Stimulated activated CD8-positive, alpha-beta memory T cell treated with anti-CD3 and anti-CD28 coated beads, Interleukin-4, amount 100 ng/mL, for 24 hours (primary cell): ENCODE results near the gene ARHGAP8.
"Not testable (repeated sequence)": the region's sequence is repeated elsewhere in the genome, so short reads cannot be mapped to it uniquely, and the experiment has no call there.

Source experiments
- DNase-seq: peaks from one replicate; pipeline ENCODE4 v3.0.0-alpha.2; 2020; ENCODE audit warnings: low read depth

The ARHGAP8 gene

DNA sequence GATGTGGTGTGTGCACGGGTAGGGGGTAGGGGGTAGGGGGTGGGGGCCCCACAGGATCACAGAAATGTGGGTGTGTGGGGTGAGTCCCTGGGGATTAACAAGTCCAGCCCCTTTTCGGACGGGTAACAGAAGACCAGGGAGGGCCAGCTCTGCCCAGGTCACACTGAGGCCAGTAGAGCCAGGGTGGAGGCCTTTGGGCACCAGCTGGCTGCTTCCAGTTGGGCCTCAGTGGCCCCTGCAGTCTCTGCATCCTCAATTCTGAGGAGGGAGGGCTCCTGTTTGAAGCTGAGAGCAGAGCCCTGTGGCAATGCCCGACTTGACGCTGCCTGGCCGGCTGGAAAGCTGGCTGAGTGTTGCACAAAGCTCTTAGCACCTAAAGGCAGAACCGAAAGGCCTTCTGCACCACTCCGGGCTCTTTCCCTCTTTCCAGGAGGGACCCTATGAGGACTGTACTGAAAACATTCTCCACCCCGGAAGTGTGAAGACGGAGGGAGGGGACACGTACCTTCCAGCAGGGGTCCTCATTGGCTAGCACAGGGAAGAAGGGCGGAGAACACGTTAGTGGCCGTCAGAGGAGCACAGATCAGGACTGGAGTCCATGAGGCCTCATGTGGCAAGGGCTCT is 137.0 kb downstream of the ARHGAP8 start:
- no peak for DNase-seq

DNA sequence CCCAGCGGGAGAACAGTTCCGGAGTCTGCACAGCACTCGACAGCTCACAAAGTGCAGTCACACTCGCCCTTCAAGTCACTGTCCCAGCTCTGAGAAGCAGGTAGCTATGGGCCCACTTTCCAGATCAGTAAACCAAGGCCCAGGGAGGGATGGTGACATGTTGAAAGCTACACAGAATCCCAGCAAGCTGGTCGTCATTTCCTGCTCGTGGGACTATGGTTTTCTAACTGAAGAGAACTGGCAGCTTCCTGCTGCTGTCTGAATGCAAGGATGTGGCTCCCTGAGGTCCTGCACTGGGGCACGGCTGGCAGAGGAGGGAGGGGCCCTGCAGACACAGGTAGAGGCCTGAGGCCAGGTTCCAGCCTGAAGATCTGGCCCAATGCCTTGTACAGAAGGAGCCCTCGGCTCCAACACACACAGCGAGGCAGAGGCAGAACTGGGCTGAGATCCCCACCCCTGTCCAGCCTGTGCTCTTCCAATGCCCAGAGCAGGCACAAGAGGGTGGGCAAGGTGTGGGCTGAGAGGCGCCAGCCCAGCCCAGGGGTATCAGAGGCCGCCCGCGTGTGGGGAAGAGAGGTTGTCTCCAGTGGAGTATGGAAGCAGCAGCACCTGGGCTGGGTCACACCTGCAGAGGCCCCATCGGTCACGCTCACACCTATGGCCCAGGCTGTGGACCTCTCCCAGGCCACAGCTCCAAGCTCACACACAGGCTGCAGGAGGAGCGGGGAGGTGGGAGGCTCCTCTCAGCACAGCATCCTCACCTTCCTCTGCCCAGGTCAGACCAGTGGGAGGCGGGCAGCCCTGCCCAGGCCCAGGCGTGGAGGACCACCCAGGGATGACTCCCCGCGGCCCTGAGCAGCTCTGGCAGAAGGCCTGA is 138.3 kb downstream of the ARHGAP8 start:
- DNase-seq, result no peak

GRCh38 chr22:44891293-44891747 is 138.9 kb downstream of the ARHGAP8 start:
- DNase-seq, result no peak

- no peak for DNase-seq
These were observed 139.4 kb downstream of the ARHGAP8 start for GRCh38 chr22:44891791-44892190.

DNA sequence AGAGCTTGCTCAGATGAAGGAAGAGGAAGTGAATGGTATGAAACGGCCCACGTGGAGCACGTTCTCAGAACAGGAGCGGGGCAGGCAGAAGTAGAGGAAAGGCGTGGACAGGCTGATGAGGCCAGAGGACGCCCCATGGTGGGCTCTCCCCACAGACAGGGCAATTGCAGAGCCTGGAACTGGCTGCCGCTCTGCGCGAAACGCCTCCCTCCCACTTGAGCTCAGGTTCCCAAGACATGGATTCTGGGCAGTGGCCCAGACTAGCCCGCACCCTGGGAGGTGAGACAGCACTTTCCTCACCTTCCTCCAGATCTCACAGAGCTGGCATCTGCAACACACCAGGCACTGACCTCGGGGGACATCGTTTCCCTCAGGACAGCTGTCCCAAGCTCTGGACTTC is 139.9 kb downstream of the ARHGAP8 start:
- no peak for DNase-seq

- DNase-seq, result no peak
These were observed 140.7 kb downstream of the ARHGAP8 start for GRCh38 chr22:44892803-44893730.

GRCh38 chr22:44893731-44894080 is 141.3 kb downstream of the ARHGAP8 start:
- DNase-seq, result no peak

- no peak for DNase-seq
These were observed 141.9 kb downstream of the ARHGAP8 start for GRCh38 chr22:44894321-44894720.

GRCh38 chr22:44894782-44895181 is 142.4 kb downstream of the ARHGAP8 start:
- DNase-seq, result no peak

DNA sequence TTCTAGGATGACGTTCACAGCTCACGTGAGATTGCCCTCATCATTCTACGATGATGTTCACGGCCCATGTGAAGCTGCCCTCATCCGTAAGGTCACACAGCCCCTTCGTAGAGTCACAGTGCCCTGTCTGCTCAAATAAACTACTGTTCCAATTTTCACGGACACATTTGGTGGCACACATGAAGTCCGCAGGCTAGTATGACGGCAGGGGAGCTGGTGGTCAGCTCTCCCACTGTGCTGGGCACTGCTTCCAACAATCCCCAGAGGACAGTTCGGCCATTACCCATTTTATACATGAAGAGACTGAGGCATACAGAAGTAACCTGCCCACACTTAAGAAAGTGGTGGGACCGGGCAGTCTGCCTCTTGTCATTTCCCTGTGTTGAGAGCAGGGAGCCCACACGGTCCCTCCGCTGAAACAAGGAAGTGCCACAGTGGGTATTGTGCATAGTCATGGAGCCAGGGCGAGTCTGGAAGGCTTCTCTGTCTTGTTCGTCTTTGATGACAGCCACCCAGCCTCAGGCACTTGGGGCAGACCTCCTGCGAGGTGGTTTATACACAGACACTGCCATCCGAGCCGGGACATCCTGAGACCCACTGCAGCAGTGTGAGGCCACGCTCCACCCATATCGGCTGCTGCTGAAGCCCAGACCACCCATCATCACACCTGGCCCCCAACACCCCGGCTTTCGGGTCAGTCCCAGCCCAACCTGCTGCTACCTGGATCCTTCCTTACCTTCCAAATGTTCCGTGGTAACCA is 143.1 kb downstream of the ARHGAP8 start:
- DNase-seq, result no peak

GRCh38 chr22:44898236-44898635 is 145.9 kb downstream of the ARHGAP8 start:
- DNase-seq, result no peak

DNA sequence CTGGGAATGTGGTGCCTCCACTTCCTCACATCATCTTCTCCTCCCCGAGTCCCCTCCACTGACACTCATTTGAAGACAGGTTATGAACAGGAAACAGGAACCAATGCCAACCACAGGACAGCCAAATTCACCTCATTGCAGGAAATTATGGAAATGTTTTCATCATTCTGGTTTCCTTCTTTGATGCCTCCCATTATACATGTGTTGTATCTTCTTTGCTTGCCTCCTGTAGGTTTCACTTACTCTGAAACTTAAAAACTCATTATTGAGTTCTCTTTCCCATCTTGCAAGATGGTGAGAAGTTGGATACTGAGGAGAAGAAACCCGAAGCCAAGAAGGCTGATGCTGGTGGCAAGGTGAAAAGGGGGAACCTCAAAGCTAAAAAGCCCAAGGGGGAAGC is 148.9 kb downstream of the ARHGAP8 start:
- no peak for DNase-seq

DNA sequence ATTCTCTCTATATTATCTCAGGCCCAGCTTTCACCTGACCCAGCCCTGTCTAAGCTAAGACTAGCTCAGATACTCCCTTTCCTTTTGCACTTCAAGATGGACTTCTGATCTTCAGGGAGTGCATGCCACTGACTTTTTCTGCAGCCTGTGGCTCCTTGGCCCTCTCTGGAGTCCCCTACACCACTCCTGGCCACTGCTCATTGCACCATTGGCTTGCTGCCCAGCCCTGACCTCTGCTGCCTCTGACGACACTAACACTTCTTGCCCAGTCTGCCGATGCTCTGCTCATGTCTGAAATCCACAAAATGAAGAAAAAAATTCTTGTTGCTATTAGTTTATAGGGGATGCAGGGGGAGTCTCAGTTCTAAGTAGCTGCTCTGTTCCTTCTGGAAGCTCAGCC is 150.8 kb downstream of the ARHGAP8 start:
- DNase-seq, result not testable (repeated sequence)

DNA sequence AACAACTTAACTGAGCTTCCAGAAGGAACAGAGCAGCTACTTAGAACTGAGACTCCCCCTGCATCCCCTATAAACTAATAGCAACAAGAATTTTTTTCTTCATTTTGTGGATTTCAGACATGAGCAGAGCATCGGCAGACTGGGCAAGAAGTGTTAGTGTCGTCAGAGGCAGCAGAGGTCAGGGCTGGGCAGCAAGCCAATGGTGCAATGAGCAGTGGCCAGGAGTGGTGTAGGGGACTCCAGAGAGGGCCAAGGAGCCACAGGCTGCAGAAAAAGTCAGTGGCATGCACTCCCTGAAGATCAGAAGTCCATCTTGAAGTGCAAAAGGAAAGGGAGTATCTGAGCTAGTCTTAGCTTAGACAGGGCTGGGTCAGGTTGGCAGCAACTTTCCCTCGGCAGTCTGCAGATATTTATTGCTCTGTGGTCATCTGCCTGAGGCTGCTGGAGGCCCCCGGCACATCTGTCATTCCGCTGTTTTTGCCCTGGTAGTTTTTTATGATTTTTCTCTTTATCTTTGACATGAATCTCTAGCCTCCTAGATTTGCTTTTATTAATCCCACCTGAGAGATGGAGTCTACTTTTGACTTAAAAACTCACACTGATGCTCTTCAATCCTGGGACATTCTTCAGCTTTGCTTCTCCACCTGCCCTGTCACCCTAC is 152.2 kb downstream of the ARHGAP8 start:
- DNase-seq, result not testable (repeated sequence)

DNA sequence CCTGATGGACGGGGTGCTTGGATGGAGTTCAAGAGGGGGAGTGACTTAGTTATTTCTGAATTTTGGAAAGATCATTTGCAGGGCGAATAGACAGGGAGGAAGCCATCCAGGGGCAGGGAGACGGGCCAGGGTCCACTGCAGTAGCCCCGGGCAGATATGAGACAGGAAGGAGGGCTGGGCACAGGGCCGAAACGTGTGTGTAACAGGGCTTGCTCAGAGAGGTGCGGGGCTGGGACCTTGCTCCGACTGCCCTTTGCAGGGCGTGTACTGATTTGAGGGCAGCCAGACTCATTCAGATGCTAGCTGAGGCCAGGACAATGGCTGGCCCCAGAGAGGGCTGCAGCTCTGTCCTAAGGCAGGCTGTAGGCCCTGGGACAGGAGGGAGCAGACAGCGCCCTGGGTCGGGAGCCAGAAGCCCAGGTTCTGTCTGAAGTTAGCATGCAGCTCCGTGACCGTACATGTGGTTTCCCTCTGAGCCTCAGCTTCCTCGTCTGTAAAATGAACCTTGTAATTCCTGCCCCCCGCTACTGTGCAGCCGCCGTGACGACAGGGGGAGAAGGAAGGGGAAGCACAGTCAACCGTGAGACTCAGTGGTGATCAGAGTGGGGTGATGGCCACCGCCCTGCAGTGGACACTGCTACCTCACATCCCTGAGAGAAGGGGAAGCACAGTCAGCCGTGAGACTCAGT is 154.0 kb downstream of the ARHGAP8 start:
- no peak for DNase-seq

- DNase-seq, result no peak
These were observed 154.7 kb downstream of the ARHGAP8 start for GRCh38 chr22:44906999-44907644.

GRCh38 chr22:44907765-44908737 is 155.7 kb downstream of the ARHGAP8 start:
- no peak for DNase-seq

DNA sequence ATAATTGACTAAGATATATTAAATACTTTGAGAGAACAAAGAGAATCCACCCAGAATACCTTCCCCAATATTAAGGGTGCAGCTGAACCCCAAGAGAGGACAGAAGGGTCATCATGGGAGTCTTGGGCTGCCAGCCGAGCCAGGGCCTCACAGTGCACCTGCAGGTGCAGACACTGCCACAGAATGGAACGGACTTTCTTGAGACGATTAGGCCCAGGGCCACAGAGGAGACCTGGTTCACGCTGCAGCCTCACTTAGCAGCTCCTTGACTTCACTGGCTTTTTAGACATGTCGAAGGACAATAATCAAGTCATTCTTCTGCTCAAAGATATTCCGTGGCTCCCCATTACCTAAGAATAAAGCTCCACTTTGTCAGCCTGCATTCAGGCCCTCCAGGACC is 156.9 kb downstream of the ARHGAP8 start:
- DNase-seq, result no peak
